ENCODE results near the gene PHF21B.

DNA sequence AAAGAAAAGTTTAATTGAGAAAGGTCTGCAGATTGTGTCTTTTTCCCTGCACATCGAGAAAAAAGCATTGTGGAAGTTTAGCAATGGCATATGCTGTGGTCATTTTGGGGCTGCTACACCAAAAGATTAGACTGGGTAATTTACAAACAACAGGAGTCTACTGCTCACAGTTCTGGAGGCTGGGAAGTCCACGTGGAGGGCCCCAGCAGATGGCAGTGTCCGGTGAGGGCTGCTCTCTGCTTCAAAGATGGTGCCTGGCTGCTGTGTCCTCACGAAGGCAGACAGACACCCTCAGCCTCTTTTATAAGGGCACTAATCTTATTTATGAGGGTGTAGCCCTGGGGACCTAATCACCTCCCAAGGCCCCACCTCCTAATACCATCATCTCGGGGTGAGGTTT lies 21.1 kb downstream of the PHF21B start:
- TF ChIP-seq, protein P1, sequence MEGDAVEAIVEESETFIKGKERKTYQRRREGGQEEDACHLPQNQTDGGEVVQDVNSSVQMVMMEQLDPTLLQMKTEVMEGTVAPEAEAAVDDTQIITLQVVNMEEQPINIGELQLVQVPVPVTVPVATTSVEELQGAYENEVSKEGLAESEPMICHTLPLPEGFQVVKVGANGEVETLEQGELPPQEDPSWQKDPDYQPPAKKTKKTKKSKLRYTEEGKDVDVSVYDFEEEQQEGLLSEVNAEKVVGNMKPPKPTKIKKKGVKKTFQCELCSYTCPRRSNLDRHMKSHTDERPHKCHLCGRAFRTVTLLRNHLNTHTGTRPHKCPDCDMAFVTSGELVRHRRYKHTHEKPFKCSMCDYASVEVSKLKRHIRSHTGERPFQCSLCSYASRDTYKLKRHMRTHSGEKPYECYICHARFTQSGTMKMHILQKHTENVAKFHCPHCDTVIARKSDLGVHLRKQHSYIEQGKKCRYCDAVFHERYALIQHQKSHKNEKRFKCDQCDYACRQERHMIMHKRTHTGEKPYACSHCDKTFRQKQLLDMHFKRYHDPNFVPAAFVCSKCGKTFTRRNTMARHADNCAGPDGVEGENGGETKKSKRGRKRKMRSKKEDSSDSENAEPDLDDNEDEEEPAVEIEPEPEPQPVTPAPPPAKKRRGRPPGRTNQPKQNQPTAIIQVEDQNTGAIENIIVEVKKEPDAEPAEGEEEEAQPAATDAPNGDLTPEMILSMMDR (IDR thresholded peaks at IDR 0.05), result peak; percentile 20; the same call in 1 of the 2 replicates
- no peak for TF ChIP-seq ZFX (IDR thresholded peaks at IDR 0.05; ENCODE audit: borderline replicate concordance)
